ENCODE results near the gene GNAI3. TPM values are rescaled to one million over a fixed set of nuclear protein-coding genes. Genes with fewer than 3 reads are reported as not detected.

The GNAI3 gene
- polyA plus RNA-seq, 1 donor from 2014 or later = 10.6 TPM

GRCh38 chr1:109641861-109642260 is 93.4 kb downstream of the GNAI3 start:
- H3K9me2 ChIP-seq (ENCODE audit: insufficient read depth, low read length) = no peaks in the 10 kb centered on the region
- H4K20me1 ChIP-seq (ENCODE audit: insufficient read depth) = no peaks in the 10 kb centered on the region
- no peaks in the 10 kb centered on the region for H3F3A ChIP-seq (ENCODE audit: insufficient read depth, low read length, poor library complexity, severe bottlenecking)
- no peak overlapping the region for H3K27ac ChIP-seq (ENCODE audit: low read length)
- no peaks in the 10 kb centered on the region for H3K79me2 ChIP-seq (replicated peaks; ENCODE audit: insufficient read depth, low read length)
- H2AFZ ChIP-seq (ENCODE audit: low read depth, low read length) = no peak overlapping the region
- H3K4me3 ChIP-seq (ENCODE audit: low read length) = no peak overlapping the region
- no peak overlapping the region for H3K4me2 ChIP-seq (ENCODE audit: low read length)
- TF ChIP-seq POLR2AphosphoS5 (IDR thresholded peaks at IDR 0.05) (no peak), MXI1 (conservative IDR thresholded peaks at IDR 0.05; ENCODE audit: poor library complexity, severe bottlenecking) (no peak), RAD21 (conservative IDR thresholded peaks at IDR 0.05) (no peak), CTCF (IDR thresholded peaks at IDR 0.05; ENCODE audit: poor library complexity, severe bottlenecking) (no peak)
- no peaks in the 10 kb centered on the region for H3K9me3 ChIP-seq (ENCODE audit: low read length)
- no peaks in the 10 kb centered on the region for H3K36me3 ChIP-seq (ENCODE audit: insufficient read depth, low read length)
- no peaks in the 10 kb centered on the region for H3K27me3 ChIP-seq (ENCODE audit: insufficient read depth, low read depth, low read length)
- no peak overlapping the region for H3K9ac ChIP-seq (ENCODE audit: low read length)

GRCh38 chr1:109642626-109643025 is 94.2 kb downstream of the GNAI3 start:
- H3K4me2 ChIP-seq (ENCODE audit: low read length) = no peak overlapping the region
- no peak overlapping the region for H2AFZ ChIP-seq (ENCODE audit: low read depth, low read length)
- no peaks in the 10 kb centered on the region for H3K27me3 ChIP-seq (ENCODE audit: insufficient read depth, low read depth, low read length)
- no peaks in the 10 kb centered on the region for H3K9me2 ChIP-seq (ENCODE audit: insufficient read depth, low read length)
- H3K4me3 ChIP-seq (ENCODE audit: low read length) = no peak overlapping the region
- H3F3A ChIP-seq (ENCODE audit: insufficient read depth, low read length, poor library complexity, severe bottlenecking) = no peaks in the 10 kb centered on the region
- H4K20me1 ChIP-seq (ENCODE audit: insufficient read depth) = no peaks in the 10 kb centered on the region
- H3K9me3 ChIP-seq (ENCODE audit: low read length) = no peaks in the 10 kb centered on the region
- H3K36me3 ChIP-seq (ENCODE audit: insufficient read depth, low read length) = no peaks in the 10 kb centered on the region
- no peaks in the 10 kb centered on the region for H3K79me2 ChIP-seq (replicated peaks; ENCODE audit: insufficient read depth, low read length)
- TF ChIP-seq CTCF (IDR thresholded peaks at IDR 0.05; ENCODE audit: poor library complexity, severe bottlenecking) (no peak), RAD21 (conservative IDR thresholded peaks at IDR 0.05) (no peak), REST (IDR thresholded peaks at IDR 0.05; ENCODE audit: borderline replicate concordance) (no peak), EZH2 (IDR thresholded peaks at IDR 0.05; ENCODE audit: borderline replicate concordance, insufficient read depth, low read length, poor library complexity, severe bottlenecking) (no peak)
- H3K27ac ChIP-seq (ENCODE audit: low read length) = no peak overlapping the region
- H3K9ac ChIP-seq (ENCODE audit: low read length) = no peak overlapping the region

All from neural cell (in vitro differentiated cells).